IMR-90 (cell line): Measurements from ENCODE around the gene RNF4. TPM values are rescaled to one million over a fixed set of nuclear protein-coding genes. Genes with fewer than 3 reads are reported as not detected.

Experiments used
- ATAC-seq: fragments of 200-7000 bp; cut with Tn5 transposase; 2 replicates; pipeline ENCODE4 v1.9.1; 2020; ENCODE audit warnings: low read depth, mild to moderate bottlenecking, moderate library complexity
- BruUV-seq: library from RNA; stranded (reverse); fragments of 400-500 nt; replicated peaks from 2 replicates; lab custom pipeline; 2021; lab: Mats Ljungman, UMichigan
- CTCF ChIA-PET: fragments of 300-600 bp; formaldehyde crosslinking; extraction: SDS; loops from one replicate; lab custom pipeline; 2021; ENCODE audit warnings: antibody characterized with exemption; lab: Yijun Ruan, JAX
- POLR2A ChIA-PET: fragments of 300-600 bp; sonication (Branson Sonifier 250); formaldehyde crosslinking; loops from one replicate; lab custom pipeline; 2022; ENCODE audit warnings: antibody characterized with exemption; ENCODE audit not compliant: unreplicated experiment; lab: Charles Lee
- DNase-seq: peaks from one replicate; pipeline ENCODE4 v3.0.0; 2013
- H2AFZ ChIP-seq: replicated peaks from 2 replicates; pipeline ENCODE3; 2013; ENCODE audit warnings: low read length, mild to moderate bottlenecking; ENCODE audit not compliant: poor library complexity
- H2AK5ac ChIP-seq: 2 replicates; pipeline ENCODE4 v1.6.1; 2013; ENCODE audit warnings: low read depth, low read length, inconsistent platforms
- H2AK9ac ChIP-seq: replicated peaks from 2 replicates; pipeline ENCODE3; 2013; ENCODE audit warnings: mild to moderate bottlenecking, low read depth, low read length, moderate library complexity; ENCODE audit not compliant: poor library complexity
- H2BK120ac ChIP-seq: 2 replicates; pipeline ENCODE4 v1.6.1; 2013; ENCODE audit warnings: low read depth, low read length, inconsistent platforms
- H2BK15ac ChIP-seq: 3 replicates; pipeline ENCODE4 v1.6.1; 2013; ENCODE audit warnings: low read depth, low read length, inconsistent platforms
- H2BK20ac ChIP-seq: 2 replicates; pipeline ENCODE4 v1.6.1; 2013; ENCODE audit warnings: low read depth, mild to moderate bottlenecking, inconsistent platforms, low read length, moderate library complexity
- H2BK5ac ChIP-seq: 2 replicates; pipeline ENCODE4 v1.6.1; 2013; ENCODE audit warnings: mild to moderate bottlenecking, low read depth, low read length, inconsistent platforms; ENCODE audit not compliant: poor library complexity, severe bottlenecking
- H3K14ac ChIP-seq: replicated peaks from 2 replicates; pipeline ENCODE4 v1.6.1; 2013; ENCODE audit warnings: low read depth, low read length, inconsistent platforms
- H3K18ac ChIP-seq: 2 replicates; pipeline ENCODE4 v1.6.1; 2013; ENCODE audit warnings: low read depth, low read length, control low read depth
- H3K23ac ChIP-seq: 2 replicates; pipeline ENCODE4 v1.6.1; 2013; ENCODE audit warnings: low read depth, low read length, inconsistent platforms
- H3K27ac ChIP-seq: 2 replicates; pipeline ENCODE4 v1.5.1; 2013; ENCODE audit warnings: mild to moderate bottlenecking, control low read depth, low read length; ENCODE audit not compliant: insufficient read depth
- H3K27me3 ChIP-seq: 2 replicates; pipeline ENCODE4 v1.6.1; 2013; ENCODE audit warnings: low read length; ENCODE audit not compliant: control insufficient read depth, insufficient read depth
- H3K36me3 ChIP-seq: 2 replicates; pipeline ENCODE4 v1.6.1; 2013; ENCODE audit warnings: low read length, mixed read lengths; ENCODE audit not compliant: control insufficient read depth, insufficient read depth
- H3K4ac ChIP-seq: 2 replicates; pipeline ENCODE4 v1.6.1; 2013; ENCODE audit warnings: low read depth, low read length, inconsistent platforms
- H3K4me1 ChIP-seq: 2 replicates; pipeline ENCODE4 v1.6.1; 2013; ENCODE audit warnings: low read length, mixed read lengths; ENCODE audit not compliant: control insufficient read depth, insufficient read depth
- H3K4me2 ChIP-seq: 2 replicates; pipeline ENCODE4 v1.6.1; 2013; ENCODE audit warnings: low read depth, mild to moderate bottlenecking, control low read depth, low read length, moderate library complexity
- H3K4me3 ChIP-seq: 2 replicates; pipeline ENCODE4 v1.5.1; 2013; ENCODE audit warnings: low read depth, mild to moderate bottlenecking, control low read depth, low read length, moderate library complexity; ENCODE audit not compliant: insufficient read depth
- H3K56ac ChIP-seq: 2 replicates; pipeline ENCODE4 v1.6.1; 2013; ENCODE audit warnings: low read length, inconsistent platforms; ENCODE audit not compliant: insufficient read depth; ENCODE audit errors: extremely low read depth
- H3K79me1 ChIP-seq, 2 experiments: 2 replicates each; pipeline ENCODE4 v1.6.1; 2013; ENCODE audit warnings: low read length in 2 of 2, inconsistent platforms in 1 of 2, low read depth in 1 of 2
- H3K9ac ChIP-seq: 2 replicates; pipeline ENCODE4 v1.6.1; 2013; ENCODE audit warnings: low read depth, low read length, control low read depth
- H3K9me1 ChIP-seq: 2 replicates; pipeline ENCODE4 v1.6.1; 2013; ENCODE audit warnings: low read length, inconsistent platforms; ENCODE audit not compliant: insufficient read depth
- H3K9me3 ChIP-seq: 2 replicates; pipeline ENCODE4 v1.6.1; 2013; ENCODE audit warnings: low read length; ENCODE audit not compliant: control insufficient read depth, insufficient read depth
- H4K20me1 ChIP-seq: 2 replicates; pipeline ENCODE4 v1.6.1; 2013; ENCODE audit warnings: low read length, inconsistent platforms; ENCODE audit not compliant: insufficient read depth
- H4K5ac ChIP-seq: 2 replicates; pipeline ENCODE4 v1.6.1; 2013; ENCODE audit warnings: mild to moderate bottlenecking, low read depth, low read length, control low read depth
- H4K8ac ChIP-seq, 2 experiments: 2 replicates each; pipeline ENCODE4 v1.6.1; 2013; ENCODE audit warnings: low read depth in 2 of 2, low read length in 2 of 2, control low read depth in 1 of 2, inconsistent platforms in 1 of 2
- H4K91ac ChIP-seq: 2 replicates; pipeline ENCODE4 v1.6.1; 2013; ENCODE audit warnings: low read depth, low read length, inconsistent platforms; ENCODE audit not compliant: insufficient read depth
- USF2 ChIP-seq: fragments of 150-350 bp; IDR thresholded peaks from 2 replicates; pipeline ENCODE4 v1.6.1; 2017; ENCODE audit warnings: mild to moderate bottlenecking, antibody characterized with exemption, low read length, low read depth
- WGBS, 2 experiments: methylation state at CpG; one replicate each; pipeline versions ENCODE4 v1.1.5 to v1.1.7; 2013; ENCODE audit warnings: missing lambda C conversion rate in 2 of 2; ENCODE audit not compliant: insufficient read length in 1 of 2; ENCODE audit errors: extremely low coverage in 2 of 2; 5-methylcytosine and 5-hydroxymethylcytosine counted together
- dilution Hi-C: fragments of 300-500 bp; cut with HindIII; formaldehyde crosslinking; loops from one replicate; pipeline ENCODE4 v1.14.3; 2018; ENCODE audit warnings: low sequenced_read_pairs; ENCODE audit not compliant: unreplicated experiment
- in situ Hi-C: fragments of 300-500 bp; cut with MboI; formaldehyde crosslinking; loops from 3 replicates; pipeline ENCODE4 v1.14.3; 2019; ENCODE audit warnings: low sequenced_read_pairs, inconsistent platforms, mixed read lengths
- intact Hi-C: fragments of 100-400 bp; cut with micrococcal nuclease; formaldehyde crosslinking; loops from 2 replicates; pipeline ENCODE4 v1.10.0; 2022
- polyA plus RNA-seq, 3 experiments: library from polyadenylated mRNA; depleted of rRNA; stranded (reverse); fragments of >200 nt; gene quantifications; 2 replicates each; pipeline ENCODE4 v1.2.3, GENCODE V29; 2012; ENCODE audit warnings: low replicate concordance in 1 of 3
- total RNA-seq: library from RNA; depleted of rRNA; stranded (reverse); fragments of >200 nt; gene quantifications from 2 replicates; pipeline ENCODE4 v1.2.3, GENCODE V29; 2012

Gene RNF4
- total and polyA plus RNA-seq, 2 of the 4 experiments (the other 2 are of a cell fraction): 63.8 to 73.8 TPM

- no peak overlapping the region for H4K5ac ChIP-seq
- H4K91ac ChIP-seq: no peak overlapping the region
- no peak overlapping the region for H3K4me2 ChIP-seq
- intact Hi-C loops: no loop called here
- BruUV-seq: no TSS peak
- H2AFZ ChIP-seq: no peak overlapping the region
- dilution Hi-C loops: no loop called here
- 83% methylated on average over 6 of the region's 13 CpGs; no CpG with 5 or more reads in 1 of the 2 experiments for WGBS, 2 experiments
- no peak overlapping the region for H2BK5ac ChIP-seq
- no peak for TF ChIP-seq USF2
- H3K36me3 ChIP-seq: no peaks in the 10 kb centered on the region
- H3K9me3 ChIP-seq: peaks cover 4% of the 10 kb centered on the region; the same call in 1 of the 2 replicates
- H2BK120ac ChIP-seq: no peak overlapping the region
- no peak overlapping the region for H3K4ac ChIP-seq
- no peaks in the 10 kb centered on the region for H3K79me1 ChIP-seq
- in situ Hi-C loops: no loop called here
- no peak overlapping the region for H3K18ac ChIP-seq
- H3K9me1 ChIP-seq: no peaks in the 10 kb centered on the region
- H4K8ac ChIP-seq: no peak overlapping the region
- H2BK20ac ChIP-seq: no peak overlapping the region
- ATAC-seq (no peak), DNase-seq (no peak)
- no peak overlapping the region for H3K4me3 ChIP-seq
- no peak overlapping the region for H3K23ac ChIP-seq
- CTCF ChIA-PET: interaction anchor here (1.1 kb wide), 1 partner anchor 10 kb away, joined by 3 read pairs; no protein-coding TSS in a partner anchor
- H2AK5ac ChIP-seq: no peak overlapping the region
- H2BK15ac ChIP-seq: no peak overlapping the region
- H3K4me1 ChIP-seq: no peaks in the 10 kb centered on the region
- peaks cover 7% of the 10 kb centered on the region for H4K20me1 ChIP-seq
- no peak overlapping the region for H3K27ac ChIP-seq
- no peak overlapping the region for H3K56ac ChIP-seq
- no peak overlapping the region for H2AK9ac ChIP-seq
- POLR2A ChIA-PET: no interaction called here
- H3K14ac ChIP-seq: no peak overlapping the region
- peaks cover 22% of the 10 kb centered on the region for H3K27me3 ChIP-seq
- no peak overlapping the region for H3K9ac ChIP-seq
Observed at GRCh38 chr4:2426711-2427275, 42.1 kb upstream of the RNF4 start.
